ENCODE results near the gene YIF1A.

GRCh38 chr11:66313321-66314185 is 24.6 kb upstream of the YIF1A start:
- no peak for TF ChIP-seq ZBTB33 (IDR thresholded peaks at IDR 0.05)
- TF ChIP-seq, protein P1, sequence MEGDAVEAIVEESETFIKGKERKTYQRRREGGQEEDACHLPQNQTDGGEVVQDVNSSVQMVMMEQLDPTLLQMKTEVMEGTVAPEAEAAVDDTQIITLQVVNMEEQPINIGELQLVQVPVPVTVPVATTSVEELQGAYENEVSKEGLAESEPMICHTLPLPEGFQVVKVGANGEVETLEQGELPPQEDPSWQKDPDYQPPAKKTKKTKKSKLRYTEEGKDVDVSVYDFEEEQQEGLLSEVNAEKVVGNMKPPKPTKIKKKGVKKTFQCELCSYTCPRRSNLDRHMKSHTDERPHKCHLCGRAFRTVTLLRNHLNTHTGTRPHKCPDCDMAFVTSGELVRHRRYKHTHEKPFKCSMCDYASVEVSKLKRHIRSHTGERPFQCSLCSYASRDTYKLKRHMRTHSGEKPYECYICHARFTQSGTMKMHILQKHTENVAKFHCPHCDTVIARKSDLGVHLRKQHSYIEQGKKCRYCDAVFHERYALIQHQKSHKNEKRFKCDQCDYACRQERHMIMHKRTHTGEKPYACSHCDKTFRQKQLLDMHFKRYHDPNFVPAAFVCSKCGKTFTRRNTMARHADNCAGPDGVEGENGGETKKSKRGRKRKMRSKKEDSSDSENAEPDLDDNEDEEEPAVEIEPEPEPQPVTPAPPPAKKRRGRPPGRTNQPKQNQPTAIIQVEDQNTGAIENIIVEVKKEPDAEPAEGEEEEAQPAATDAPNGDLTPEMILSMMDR (IDR thresholded peaks at IDR 0.05; ENCODE audit: low read depth, low read length, missing input control), result no peak
- TF ChIP-seq GABPA (IDR thresholded peaks at IDR 0.05 in 1 of 2, conservative IDR thresholded peaks at IDR 0.05 in 1 of 2), result no peak
- no peak for TF ChIP-seq EGR1 (IDR thresholded peaks at IDR 0.05; ENCODE audit: low read depth in 2 of 2)
- TF ChIP-seq SP1 (IDR thresholded peaks at IDR 0.05), result no peak
- no peak for TF ChIP-seq TAF1 (conservative IDR thresholded peaks at IDR 0.05)
- no peak for TF ChIP-seq FOXA2 (IDR thresholded peaks at IDR 0.05)
